ENCODE measurements around the gene IL13RA2.

GRCh38 chrX:114970806-114971205 lies 46.6 kb downstream of the IL13RA2 start:
- TF ChIP-seq CTCF (IDR thresholded peaks at IDR 0.05; ENCODE audit: low read depth, low read length) (no peak), POLR2A (IDR thresholded peaks at IDR 0.05; ENCODE audit: extremely low read depth, insufficient read length) (no peak), MYC (IDR thresholded peaks at IDR 0.05; ENCODE audit: low read depth, low read length) (no peak), MAX (IDR thresholded peaks at IDR 0.05; ENCODE audit: low read depth, low read length) (no peak)
